ENCODE data around the gene TRAF1. TPM values are rescaled to one million over a fixed set of nuclear protein-coding genes. Genes with fewer than 3 reads are reported as not detected.

TRAF1 gene
- total RNA-seq, 2 experiments from 2014 or later, result 60.3 to 61.7 TPM

DNA sequence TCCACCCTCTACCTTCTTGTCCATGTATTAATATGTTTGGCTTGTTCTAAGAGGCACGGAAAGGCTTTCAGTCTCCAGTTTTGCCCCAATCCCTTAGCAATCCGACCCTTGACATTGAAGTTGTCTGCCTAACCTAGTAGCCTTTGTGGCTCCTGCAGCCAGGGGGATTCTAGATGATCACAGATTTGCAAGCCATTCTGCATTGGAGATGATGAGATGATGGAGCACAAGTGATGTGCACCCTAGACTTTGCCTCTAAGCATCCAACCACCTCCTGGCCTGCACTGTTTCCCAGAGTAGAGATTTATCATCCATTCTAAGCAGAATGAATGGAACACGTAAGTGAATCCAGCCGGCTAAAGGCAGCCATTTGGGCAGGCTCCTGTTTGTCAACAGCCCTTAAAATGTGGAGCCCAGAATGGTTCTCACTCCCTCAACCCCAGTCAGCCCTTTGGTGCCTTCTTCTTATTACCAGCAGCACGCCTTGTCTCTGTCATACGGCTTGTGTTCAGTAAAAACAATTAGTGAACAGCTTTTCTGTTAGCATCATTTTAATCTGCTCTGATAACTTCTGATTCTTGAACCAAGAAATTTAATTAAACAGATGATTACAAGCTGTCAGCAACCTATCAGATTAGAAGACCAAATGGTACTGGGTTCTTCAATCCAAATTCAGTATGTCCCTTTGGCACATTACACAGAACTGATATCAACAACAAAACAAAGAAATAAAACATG is 5.7 kb upstream of the TRAF1 start:
- H3K4me3 Mint-ChIP-seq, result peak overlapping the region; percentile 80
- peak in 2 of 14 experiments; percentile 29 to 35 for DNase-seq
- TF ChIP-seq, protein P1, sequence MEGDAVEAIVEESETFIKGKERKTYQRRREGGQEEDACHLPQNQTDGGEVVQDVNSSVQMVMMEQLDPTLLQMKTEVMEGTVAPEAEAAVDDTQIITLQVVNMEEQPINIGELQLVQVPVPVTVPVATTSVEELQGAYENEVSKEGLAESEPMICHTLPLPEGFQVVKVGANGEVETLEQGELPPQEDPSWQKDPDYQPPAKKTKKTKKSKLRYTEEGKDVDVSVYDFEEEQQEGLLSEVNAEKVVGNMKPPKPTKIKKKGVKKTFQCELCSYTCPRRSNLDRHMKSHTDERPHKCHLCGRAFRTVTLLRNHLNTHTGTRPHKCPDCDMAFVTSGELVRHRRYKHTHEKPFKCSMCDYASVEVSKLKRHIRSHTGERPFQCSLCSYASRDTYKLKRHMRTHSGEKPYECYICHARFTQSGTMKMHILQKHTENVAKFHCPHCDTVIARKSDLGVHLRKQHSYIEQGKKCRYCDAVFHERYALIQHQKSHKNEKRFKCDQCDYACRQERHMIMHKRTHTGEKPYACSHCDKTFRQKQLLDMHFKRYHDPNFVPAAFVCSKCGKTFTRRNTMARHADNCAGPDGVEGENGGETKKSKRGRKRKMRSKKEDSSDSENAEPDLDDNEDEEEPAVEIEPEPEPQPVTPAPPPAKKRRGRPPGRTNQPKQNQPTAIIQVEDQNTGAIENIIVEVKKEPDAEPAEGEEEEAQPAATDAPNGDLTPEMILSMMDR (IDR thresholded peaks at IDR 0.05), result no peak
- Histone ChIP-seq H3K9me3 (ENCODE audit: control insufficient read depth in 1 of 2, insufficient read depth in 1 of 2, low read length in 2 of 2) (no peaks in the 10 kb centered on the region), H3K36me3 (ENCODE audit: insufficient read depth, low read length) (no peaks in the 10 kb centered on the region), H3K27ac (ENCODE audit: low read depth in 1 of 2, low read length in 2 of 2) (peak overlapping the region; percentile 97 to 100), H3K27me3 (ENCODE audit: control insufficient read depth in 1 of 2, insufficient read depth in 2 of 2, low read length in 2 of 2) (no peaks in the 10 kb centered on the region), H3K4me1 (ENCODE audit: insufficient read depth, low read length) (peaks cover 90% of the 10 kb centered on the region), H3K4me3 (ENCODE audit: low read length) (peak overlapping the region; percentile 7)
- no peak for ATAC-seq (ENCODE audit: poor library complexity)
- H3K27ac Mint-ChIP-seq, result peak overlapping the region; percentile 100
- H3K36me3 Mint-ChIP-seq (ENCODE audit: low read depth), result peaks cover 6% of the 10 kb centered on the region
- intact Hi-C loops (cut with DNase I, micrococcal nuclease), result loop anchor here in 1 of 2 experiments (5.0 kb wide), 1 partner anchor 50 kb away; no protein-coding TSS in a partner anchor
- H3K9me3 Mint-ChIP-seq, result no peaks in the 10 kb centered on the region
- ChIA-PET POLR2A (interaction anchor here (0.6 to 21.8 kb wide), 19 partner anchors 8 to 189 kb away, joined by 3 to 1343 read pairs (median 6); partner anchors contain the start of genes FBXW2, PHF19 and PSMD5), CTCF (interaction anchor here (0.9 to 1.4 kb wide), 3 partner anchors 63 to 87 kb away, joined by 3 read pairs; no protein-coding TSS in a partner anchor)
- H3K27me3 Mint-ChIP-seq, result no peaks in the 10 kb centered on the region
- peaks cover 88% of the 10 kb centered on the region for H3K4me1 Mint-ChIP-seq (ENCODE audit: low read depth)

DNA sequence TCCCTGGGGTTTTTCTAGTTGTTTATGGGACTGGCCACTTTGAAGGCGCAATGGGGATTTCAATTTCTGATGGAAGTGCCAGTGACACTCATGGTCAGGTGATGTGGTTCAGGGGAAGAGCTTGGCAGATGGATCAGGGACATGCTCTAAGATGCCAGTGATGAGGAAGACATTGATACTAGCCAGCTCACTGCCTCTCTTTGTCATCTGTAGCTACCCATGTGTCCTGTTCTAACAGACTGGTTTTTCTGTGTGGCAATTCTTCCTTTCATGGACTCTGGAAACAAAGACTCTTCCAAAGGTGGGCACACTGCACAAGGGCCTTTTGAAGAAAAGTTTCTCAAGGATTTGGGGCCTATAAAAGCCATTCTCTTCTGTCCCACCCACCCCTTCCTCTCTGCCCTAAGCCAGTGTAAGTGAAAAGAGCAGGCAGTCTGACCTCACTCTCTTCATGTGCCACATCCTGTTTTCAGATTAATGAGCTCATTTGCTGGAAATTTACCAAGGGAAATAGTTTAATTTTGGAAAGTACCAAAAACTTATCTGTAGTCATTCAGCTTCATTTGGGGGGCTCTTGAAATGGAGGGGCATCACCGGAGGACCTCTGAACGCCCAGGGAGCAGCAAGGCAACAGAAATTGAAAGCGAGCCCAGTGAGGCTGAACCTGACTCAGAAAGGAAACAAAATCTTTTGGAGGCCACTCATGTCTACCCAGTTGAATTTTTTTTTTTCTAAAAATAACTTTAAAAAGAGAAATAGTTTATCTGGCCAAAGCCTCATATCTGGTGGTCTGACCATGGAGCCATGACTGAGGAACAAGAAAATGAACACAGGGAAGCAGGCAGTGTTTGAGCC is 4.9 kb upstream of the TRAF1 start:
- POLR2A ChIA-PET, result interaction anchor here (0.6 to 21.8 kb wide), 21 partner anchors 8 to 190 kb away, joined by 3 to 1343 read pairs (median 4); partner anchors contain the start of genes FBXW2, PHF19 and PSMD5
- CTCF ChIA-PET, result interaction anchor here (0.8 to 1.0 kb wide), 3 partner anchors 39 to 86 kb away, joined by 3 read pairs; no protein-coding TSS in a partner anchor
- Mint-ChIP-seq H3K4me1 (ENCODE audit: low read depth) (peaks cover 89% of the 10 kb centered on the region), H3K36me3 (ENCODE audit: low read depth) (peaks cover 9% of the 10 kb centered on the region), H3K4me3 (peak overlapping the region; percentile 80), H3K9me3 (no peaks in the 10 kb centered on the region), H3K27ac (peak overlapping the region; percentile 100), H3K27me3 (no peaks in the 10 kb centered on the region)
- no peaks in the 10 kb centered on the region for H3K27me3 ChIP-seq (ENCODE audit: control insufficient read depth in 1 of 2, insufficient read depth in 2 of 2, low read length in 2 of 2)
- ATAC-seq (ENCODE audit: poor library complexity) (peak; percentile 60), DNase-seq (peak in 10 of 14 experiments; percentile 39 to 91 (median 60))
- H3K9me3 ChIP-seq (ENCODE audit: control insufficient read depth in 1 of 2, insufficient read depth in 1 of 2, low read length in 2 of 2), result no peaks in the 10 kb centered on the region
- intact Hi-C loops (cut with DNase I, micrococcal nuclease), result loop anchor here (1.0 to 5.0 kb wide), 5 partner anchors 15 to 55 kb away; no protein-coding TSS in a partner anchor
- H3K4me1 ChIP-seq (ENCODE audit: insufficient read depth, low read length), result peaks cover 90% of the 10 kb centered on the region
- TF ChIP-seq, protein P1 (IDR thresholded peaks at IDR 0.05), result no peak
- peak overlapping the region; percentile 97 to 100 for H3K27ac ChIP-seq (ENCODE audit: low read depth in 1 of 2, low read length in 2 of 2)
- H3K36me3 ChIP-seq (ENCODE audit: insufficient read depth, low read length), result no peaks in the 10 kb centered on the region
- H3K4me3 ChIP-seq (ENCODE audit: low read length), result peak overlapping the region; percentile 7

DNA sequence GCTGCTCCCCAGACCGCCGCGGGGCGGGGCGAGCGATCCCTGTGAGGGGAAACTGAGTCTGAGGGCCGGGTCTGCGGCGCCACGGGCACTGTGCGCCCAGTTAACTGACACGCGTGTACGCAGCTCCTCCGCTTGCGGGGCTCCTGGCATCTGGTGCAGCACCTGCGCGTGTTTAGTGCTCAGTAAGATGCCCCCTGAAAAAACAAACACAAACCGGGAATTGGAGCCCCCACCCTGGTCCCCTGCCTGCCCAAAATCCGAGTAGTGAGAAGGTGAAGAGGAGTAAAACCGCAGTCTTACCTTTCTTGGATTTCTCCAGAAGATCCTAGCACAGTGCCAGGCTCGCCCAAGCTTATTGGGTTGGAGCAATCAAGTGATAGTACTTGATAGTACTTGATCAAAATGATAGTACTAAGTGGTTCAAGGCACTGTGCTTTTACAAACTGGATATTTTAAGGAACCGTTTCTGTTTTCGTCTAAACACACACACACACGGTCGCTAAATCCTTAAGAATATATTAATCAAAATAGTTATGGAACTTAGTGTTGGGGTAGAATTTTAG is 2.7 kb upstream of the TRAF1 start:
- Mint-ChIP-seq H3K27ac (peak overlapping the region; percentile 100), H3K4me1 (ENCODE audit: low read depth) (peaks cover 91% of the 10 kb centered on the region), H3K36me3 (ENCODE audit: low read depth) (peaks cover 17% of the 10 kb centered on the region), H3K9me3 (no peaks in the 10 kb centered on the region), H3K4me3 (peak overlapping the region; percentile 88), H3K27me3 (no peaks in the 10 kb centered on the region)
- H3K27me3 ChIP-seq (ENCODE audit: control insufficient read depth in 1 of 2, insufficient read depth in 2 of 2, low read length in 2 of 2), result no peaks in the 10 kb centered on the region
- ChIA-PET POLR2A (interaction anchor here (0.6 to 21.8 kb wide), 13 partner anchors 8 to 204 kb away, joined by 3 to 1343 read pairs (median 12); partner anchors contain the start of genes FBXW2, PHF19 and PSMD5), CTCF (interaction anchor here (0.8 to 1.6 kb wide), 7 partner anchors 13 to 61 kb away, joined by 3 to 6 read pairs (median 4); partner anchors contain the start of gene PHF19)
- no peak for ATAC-seq (ENCODE audit: poor library complexity)
- peak overlapping the region; percentile 97 to 100 for H3K27ac ChIP-seq (ENCODE audit: low read depth in 1 of 2, low read length in 2 of 2)
- peaks cover 3% of the 10 kb centered on the region for H3K36me3 ChIP-seq (ENCODE audit: insufficient read depth, low read length)
- H3K9me3 ChIP-seq (ENCODE audit: control insufficient read depth in 1 of 2, insufficient read depth in 1 of 2, low read length in 2 of 2), result no peaks in the 10 kb centered on the region
- peaks cover 90% of the 10 kb centered on the region for H3K4me1 ChIP-seq (ENCODE audit: insufficient read depth, low read length)
- DNase-seq, result no peak
- H3K4me3 ChIP-seq (ENCODE audit: low read length), result peak overlapping the region; percentile 90
- TF ChIP-seq, protein P1 (IDR thresholded peaks at IDR 0.05), result no peak
- intact Hi-C loops (cut with DNase I, micrococcal nuclease), result loop anchor here in 1 of 2 experiments (5.0 kb wide), 1 partner anchor 37 kb away; no protein-coding TSS in a partner anchor

Measured in CD4-positive, alpha-beta T cell (primary cell).